K562 (cell line): ENCODE data around the gene CYTH4. TPM values are rescaled to one million over a fixed set of nuclear protein-coding genes. Genes with fewer than 3 reads are reported as not detected.

Experiments
- ATAC-seq: fragments of 200-7000 bp; cut with Tn5 transposase; 3 replicates; pipeline ENCODE4 v1.9.1; 2020; ENCODE audit warnings: moderate library complexity
- BruUV-seq: library from RNA; stranded (reverse); fragments of 400-500 nt; replicated peaks from 2 replicates; lab custom pipeline; 2021; lab: Mats Ljungman, UMichigan
- CTCF ChIA-PET: fragments of 300-600 bp; formaldehyde crosslinking; extraction: SDS; loops from one replicate; lab custom pipeline; 2021; ENCODE audit warnings: low intra/inter-chr PET ratio; lab: Yijun Ruan, JAX
- POLR2A ChIA-PET: fragments of 300-600, 350-650 bp; sonication (Branson Sonifier 250); formaldehyde crosslinking; extraction: SDS; loops from one replicate; lab custom pipeline; 2021; ENCODE audit warnings: antibody characterized with exemption, inconsistent platforms; lab: Yijun Ruan, JAX
- DNase-seq, 4 experiments: peaks; one replicate each; pipeline versions ENCODE4 v3.0.0 to v3.0.0-alpha.2; 2011 to 2018; ENCODE audit warnings: low spot score in 3 of 4, mixed read lengths in 3 of 4; ENCODE audit errors: extremely low read depth in 1 of 4
- FAIRE-seq: peaks from 2 replicates; lab custom pipeline; 2011; peaks lifted over from hg19 to GRCh38; lab: Jason Lieb, UNC
- H2AFZ ChIP-seq: 2 replicates; pipeline ENCODE4 v1.6.0; 2011; ENCODE audit warnings: low read depth, low read length, control low read depth, inconsistent platforms
- H3K27ac ChIP-seq: fragments of 200-600 bp; 3 replicates; pipeline ENCODE4 v1.8.0; 2011; ENCODE audit warnings: low read depth, mild to moderate bottlenecking, control low read depth, inconsistent platforms, low read length, moderate library complexity, mixed read lengths; ENCODE audit errors: extremely low read depth
- H3K27me3 ChIP-seq, 2 experiments: fragments of 300-600 bp in 1 of 2; 2 replicates in 1 of 2; 3 replicates in 1 of 2; pipeline versions ENCODE4 v1.6.0 to v1.8.0; 2011; ENCODE audit warnings: inconsistent platforms in 2 of 2, low read length in 2 of 2, mild to moderate bottlenecking in 1 of 2, mixed read lengths in 1 of 2, moderate library complexity in 1 of 2; ENCODE audit not compliant: control insufficient read depth in 2 of 2, insufficient read depth in 2 of 2
- H3K36me3 ChIP-seq: fragments of 300-600 bp; 3 replicates; pipeline ENCODE4 v1.8.0; 2011; ENCODE audit warnings: mild to moderate bottlenecking, low read length, inconsistent platforms; ENCODE audit not compliant: control insufficient read depth, insufficient read depth
- H3K4me1 ChIP-seq, 2 experiments: fragments of 200-600 bp in 1 of 2; replicated peaks in 1 of 2; 2 replicates in 1 of 2; 3 replicates in 1 of 2; pipeline versions ENCODE4 v1.5.1 to v1.8.0; 2011; ENCODE audit warnings: inconsistent platforms in 2 of 2, low read length in 2 of 2, mild to moderate bottlenecking in 1 of 2, mixed read lengths in 1 of 2, moderate library complexity in 1 of 2; ENCODE audit not compliant: control insufficient read depth in 2 of 2, insufficient read depth in 2 of 2
- H3K4me2 ChIP-seq: 2 replicates; pipeline ENCODE4 v1.6.1; 2011; ENCODE audit warnings: low read length, control low read depth, inconsistent platforms, mixed read lengths; ENCODE audit not compliant: insufficient read depth
- H3K4me3 ChIP-seq: fragments of 200-600 bp; sonication (generic), shearing (Covaris generic); 2 replicates; pipeline ENCODE4 v1.5.1; 2016; ENCODE audit warnings: control low read depth, inconsistent platforms
- H3K79me2 ChIP-seq: fragments of 200-600 bp; 3 replicates; pipeline ENCODE4 v1.8.0; 2011; ENCODE audit warnings: low read length, inconsistent platforms; ENCODE audit not compliant: control insufficient read depth, insufficient read depth
- H3K9ac ChIP-seq, 2 experiments: 2 replicates each; pipeline versions ENCODE4 v1.6.0 to v1.6.1; 2011; ENCODE audit warnings: low read depth in 2 of 2, low read length in 2 of 2, control low read depth in 1 of 2, inconsistent platforms in 1 of 2, mild to moderate bottlenecking in 1 of 2, mixed read lengths in 1 of 2; ENCODE audit not compliant: insufficient read depth in 1 of 2
- H3K9me1 ChIP-seq: one replicate; pipeline ENCODE4 v1.6.0; 2011; ENCODE audit warnings: inconsistent platforms, mild to moderate bottlenecking, low read length, moderate library complexity; ENCODE audit not compliant: control insufficient read depth, insufficient read depth
- H3K9me3 ChIP-seq: replicated peaks from 2 replicates; pipeline ENCODE4 v1.5.1; 2011; ENCODE audit warnings: low read depth, low read length, inconsistent platforms; ENCODE audit not compliant: control insufficient read depth, insufficient read depth
- H4K20me1 ChIP-seq: replicated peaks from 2 replicates; pipeline ENCODE4 v1.6.1; 2011; ENCODE audit warnings: low read length, inconsistent platforms, mixed read lengths; ENCODE audit not compliant: control insufficient read depth, insufficient read depth
- CHD1 ChIP-seq: fragments of 200-600 bp; sonication (generic); IDR thresholded peaks from one replicate; pipeline ENCODE4 v1.6.1; 2012; ENCODE audit warnings: mild to moderate bottlenecking, moderate library complexity, low read length, inconsistent platforms
- EGR1 ChIP-seq: fragments of 450-650 bp; conservative IDR thresholded peaks from 2 replicates; pipeline ENCODE4 v1.6.1; 2017; ENCODE audit warnings: mild to moderate bottlenecking
- ILK ChIP-seq: fragments of 450-650 bp; IDR thresholded peaks from 2 replicates; pipeline ENCODE4 v1.6.1; 2016; ENCODE audit warnings: missing genetic modification characterization, low read depth, mild to moderate bottlenecking, missing compliant biosample characterization, moderate library complexity, borderline replicate concordance
- ZBTB1 ChIP-seq: sonication (generic); formaldehyde crosslinking; IDR thresholded peaks from 2 replicates; pipeline ENCODE4 v1.8.1; 2023; ENCODE audit warnings: missing genetic modification reagents, low read depth, mild to moderate bottlenecking, borderline replicate concordance
- WGBS: fragments of 100-300 bp; shearing (Covaris generic); methylation state at CpG from one replicate; pipeline ENCODE4 v1.1.6; 2016; ENCODE audit warnings: low coverage, mixed read lengths; ENCODE audit not compliant: insufficient coverage; ENCODE audit errors: missing lambda C conversion rate; 5-methylcytosine and 5-hydroxymethylcytosine counted together
- in situ Hi-C: fragments of 300-500 bp; cut with MboI; formaldehyde crosslinking; loops from 4 replicates; pipeline ENCODE4 v1.15.0; 2018; ENCODE audit warnings: inconsistent platforms, mixed read lengths
- intact Hi-C: fragments of 100-400 bp; cut with micrococcal nuclease; formaldehyde crosslinking; loops from 2 replicates; pipeline ENCODE4 v1.14.2; 2022
- polyA plus RNA-seq, 8 experiments: library from polyadenylated mRNA; depleted of rRNA in 4 of 8; stranded (reverse) in 5 of 8; unstranded in 3 of 8; fragments of >200 nt; fragmentation: Nextera tagmentation in 2 of 8; fragmentation: Illumina TruSeq in 1 of 8; extraction: Ambion mirVana in 2 of 8; extraction: Trizol in 1 of 8; gene quantifications; 2 replicates each; pipeline versions ENCODE4 v1.2.1 to v1.2.3, GENCODE V29; 2011 to 2014; ENCODE audit warnings: inconsistent platforms in 1 of 8, missing spikeins in 1 of 8
- total RNA-seq, 7 experiments: library from RNA; depleted of rRNA in 6 of 7; stranded (reverse); fragments of >200 nt in 6 of 7; fragmentation: Illumina TruSeq in 2 of 7; extraction: Trizol in 2 of 7; gene quantifications; 2 replicates each; pipeline versions ENCODE4 v1.2.1 to v1.2.3, GENCODE V29; 2011 to 2021; ENCODE audit warnings: low replicate concordance in 1 of 7

CYTH4 gene
- total and polyA plus RNA-seq, 9 of the 15 experiments (the other 6 are each of a cell fraction or from before 2014, with no cell fraction given), result 0.03 to 2.0 (median 0.61) TPM; not detected in 1

- no TSS peak for BruUV-seq
- H3K9me3 ChIP-seq, result no peaks in the 10 kb centered on the region
- TF ChIP-seq ZBTB1 (CRISPR knock-in tag), result no peak
- no peak for TF ChIP-seq CHD1
- no peak for TF ChIP-seq ILK (tag)
- TF ChIP-seq EGR1, result peak; percentile 71
- TF ChIP-seq, all 486 proteins: peak for 1
- DNase-seq, result peak in 3 of 4 experiments; percentile 26 to 34 (median 26)
- H3K36me3 ChIP-seq, result no peaks in the 10 kb centered on the region
- in situ Hi-C loops (no loop called here), intact Hi-C loops (no loop called here)
- H3K27ac ChIP-seq, result no peak overlapping the region
- H3K9me1 ChIP-seq, result no peaks in the 10 kb centered on the region
- ChIA-PET POLR2A (interaction anchor here (1.6 kb wide), 1 partner anchor 8 kb away, joined by 6 read pairs; no protein-coding TSS in a partner anchor), CTCF (no interaction called here)
- ATAC-seq, result no peak
- FAIRE-seq, result no peak
- H3K79me2 ChIP-seq, result no peaks in the 10 kb centered on the region
- no peaks in the 10 kb centered on the region; the same call in 1 of the 2 replicates for H4K20me1 ChIP-seq
- H3K4me1 ChIP-seq, result peaks cover 0 to 19% of the 10 kb centered on the region in 2 experiments; a peak in 3 of 5 replicates
- H3K27me3 ChIP-seq, result peaks cover 14 to 39% of the 10 kb centered on the region in 2 experiments; a peak in 4 of 5 replicates
- H2AFZ ChIP-seq, result no peak overlapping the region
- no peak overlapping the region for H3K9ac ChIP-seq
- H3K4me2 ChIP-seq, result no peak overlapping the region
- H3K4me3 ChIP-seq, result no peak overlapping the region
- WGBS, result 0% methylated on average over 2 of the region's 7 CpGs
Measured at GRCh38 chr22:37331034-37331428, 48.7 kb downstream of the CYTH4 start.
